Subcutaneous adipose tissue (tissue), 4 donors: Measurements from ENCODE around the gene SGF29. TPM values are rescaled to one million over a fixed set of nuclear protein-coding genes. Genes with fewer than 3 reads are reported as not detected.

Source experiments
- total RNA-seq, 4 donors: library from RNA; depleted of rRNA; stranded (reverse); fragments of >200 nt; gene quantifications; one replicate each; pipeline ENCODE4 v1.1.0, GENCODE V29; 2016
- TF ChIP-seq, protein P1 (sequence below): fragments of 450-650 bp; IDR thresholded peaks from one replicate; pipeline ENCODE4 v1.5.1; 2016; ENCODE audit warnings: low read depth, mild to moderate bottlenecking, control low read depth, antibody characterized with exemption, moderate library complexity

Gene SGF29
- total RNA-seq, 4 donors from 2014 or later = 15.6 to 30.8 (median 20.6) TPM

DNA sequence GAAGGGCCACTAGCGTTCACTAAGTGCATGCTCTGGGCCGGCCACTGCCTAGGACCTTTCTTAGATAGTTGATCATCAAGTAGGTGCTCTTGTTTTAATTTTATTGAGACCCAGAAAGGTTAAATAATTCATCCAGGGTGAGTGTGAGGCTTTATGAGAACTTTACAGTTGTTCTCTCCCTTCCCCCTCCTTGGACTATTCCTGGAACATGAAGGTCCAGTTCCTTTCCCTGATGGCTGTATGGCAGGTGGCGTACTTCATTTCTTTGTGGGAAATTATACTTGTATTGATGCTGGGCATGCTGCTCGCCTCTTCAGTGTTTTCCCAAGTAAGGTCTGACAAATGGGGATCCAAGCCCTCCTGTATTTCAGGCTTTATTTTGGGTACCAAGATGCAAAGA lies 8.5 kb downstream of the SGF29 start:
- TF ChIP-seq, protein P1, sequence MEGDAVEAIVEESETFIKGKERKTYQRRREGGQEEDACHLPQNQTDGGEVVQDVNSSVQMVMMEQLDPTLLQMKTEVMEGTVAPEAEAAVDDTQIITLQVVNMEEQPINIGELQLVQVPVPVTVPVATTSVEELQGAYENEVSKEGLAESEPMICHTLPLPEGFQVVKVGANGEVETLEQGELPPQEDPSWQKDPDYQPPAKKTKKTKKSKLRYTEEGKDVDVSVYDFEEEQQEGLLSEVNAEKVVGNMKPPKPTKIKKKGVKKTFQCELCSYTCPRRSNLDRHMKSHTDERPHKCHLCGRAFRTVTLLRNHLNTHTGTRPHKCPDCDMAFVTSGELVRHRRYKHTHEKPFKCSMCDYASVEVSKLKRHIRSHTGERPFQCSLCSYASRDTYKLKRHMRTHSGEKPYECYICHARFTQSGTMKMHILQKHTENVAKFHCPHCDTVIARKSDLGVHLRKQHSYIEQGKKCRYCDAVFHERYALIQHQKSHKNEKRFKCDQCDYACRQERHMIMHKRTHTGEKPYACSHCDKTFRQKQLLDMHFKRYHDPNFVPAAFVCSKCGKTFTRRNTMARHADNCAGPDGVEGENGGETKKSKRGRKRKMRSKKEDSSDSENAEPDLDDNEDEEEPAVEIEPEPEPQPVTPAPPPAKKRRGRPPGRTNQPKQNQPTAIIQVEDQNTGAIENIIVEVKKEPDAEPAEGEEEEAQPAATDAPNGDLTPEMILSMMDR = no peak

- TF ChIP-seq, protein P1 = no peak
Measured at GRCh38 chr16:28563218-28563617, 9.5 kb downstream of the SGF29 start.

DNA sequence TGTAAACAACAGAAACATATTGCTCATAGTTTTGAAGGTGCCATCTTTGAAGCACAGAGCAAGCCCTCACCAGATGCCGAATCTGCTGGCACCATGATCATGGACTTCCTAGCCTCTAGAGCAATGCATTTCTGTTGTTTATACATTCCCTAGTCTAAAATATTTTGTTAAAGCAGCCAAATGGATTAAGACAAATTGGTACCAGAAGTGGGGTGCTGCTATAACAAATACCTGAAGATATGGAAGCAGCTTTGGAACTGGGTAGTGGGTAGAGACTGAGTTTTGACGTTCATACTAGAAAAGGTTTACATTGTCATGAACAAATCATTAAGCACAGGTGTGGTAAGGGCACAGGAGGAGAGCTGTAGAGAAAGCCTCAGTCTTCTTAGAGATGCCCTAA lies 13.6 kb downstream of the SGF29 start:
- TF ChIP-seq, protein P1 = no peak

GRCh38 chr16:28569021-28569420 lies 15.3 kb downstream of the SGF29 start:
- TF ChIP-seq, protein P1 = no peak

DNA sequence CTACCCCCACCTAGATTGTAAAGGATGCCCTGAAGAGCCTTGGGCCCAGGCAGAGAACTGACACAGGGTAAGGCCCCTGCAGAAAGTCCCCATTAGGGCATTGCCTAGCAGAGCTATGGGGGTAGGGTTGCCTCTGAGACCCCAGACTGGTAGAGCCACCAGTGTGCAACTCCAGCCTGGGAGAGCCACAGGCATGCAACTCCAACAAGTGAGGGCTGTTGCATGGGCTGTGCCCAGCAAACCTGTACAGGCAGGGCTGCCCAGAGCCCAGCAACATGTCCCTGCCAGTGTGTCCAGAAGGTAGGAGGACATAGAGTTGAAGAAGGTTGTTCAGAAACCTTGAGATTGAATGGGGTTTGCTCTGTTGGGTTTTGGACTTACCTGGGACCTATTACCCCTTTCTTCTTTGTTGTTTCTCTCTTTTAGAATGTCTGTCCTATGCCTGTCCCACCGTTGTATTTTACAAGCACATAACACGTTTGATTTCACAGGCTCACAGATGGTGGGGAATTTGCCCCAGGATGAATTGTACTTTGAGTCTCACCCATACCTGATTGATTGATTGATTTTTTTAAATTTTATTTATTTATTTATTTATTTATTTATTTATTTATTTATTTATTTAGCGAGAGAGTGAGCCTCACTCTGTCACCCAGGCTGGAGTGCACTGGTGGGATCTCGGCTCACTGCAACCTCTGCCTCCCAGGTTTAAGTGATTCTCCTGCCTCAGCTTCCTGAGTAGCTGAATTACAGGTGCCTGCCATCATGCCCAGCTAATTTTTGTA lies 16.4 kb downstream of the SGF29 start:
- TF ChIP-seq, protein P1 = no peak

- TF ChIP-seq, protein P1 = no peak
Measured at GRCh38 chr16:28572696-28573510, 19.2 kb downstream of the SGF29 start.
